Stomach (tissue), 9 donors: ENCODE results near the gene PTGES3L. TPM values are rescaled to one million over a fixed set of nuclear protein-coding genes. Genes with fewer than 3 reads are reported as not detected.
"Not testable (repeated sequence)": the region's sequence is repeated elsewhere in the genome, so short reads cannot be mapped to it uniquely, and the experiment has no call there.

Source experiments
- DNase-seq, 2 donors: peaks; one replicate each; pipeline versions ENCODE4 v3.0.0 to v3.0.0-alpha.2; 2013 to 2019
- H3K27ac ChIP-seq, 5 donors: fragments of 200-600 bp in 4 of 5; sonication (generic) in 4 of 5; one replicate each; pipeline ENCODE4 v1.5.1; 2013 to 2019; ENCODE audit warnings: mild to moderate bottlenecking in 1 of 5, moderate library complexity in 1 of 5
- H3K27me3 ChIP-seq, 3 donors: fragments of 200-600 bp; sonication (generic); one replicate each; pipeline ENCODE4 v1.5.1; 2017 to 2019; ENCODE audit warnings: mixed run types in 1 of 3
- H3K36me3 ChIP-seq, 4 donors: fragments of 200-600 bp; sonication (generic); 1 replicate in 3 of 4; 2 replicates in 1 of 4; pipeline ENCODE4 v1.5.1; 2016 to 2019
- H3K4me1 ChIP-seq, 4 donors: fragments of 200-600 bp; sonication (generic); one replicate each; pipeline ENCODE4 v1.5.1; 2016 to 2019
- H3K4me3 ChIP-seq, 4 donors: fragments of 200-600 bp; sonication (generic) in 3 of 4; one replicate each; pipeline ENCODE4 v1.5.1; 2016 to 2019; ENCODE audit warnings: mild to moderate bottlenecking in 1 of 4
- H3K9me3 ChIP-seq, 4 donors: fragments of 200-600 bp; sonication (generic); one replicate each; pipeline ENCODE4 v1.5.1; 2016 to 2019
- CTCF ChIP-seq, 7 experiments: fragments of 450-650 bp in 4 of 7; fragments of 200-600 bp in 3 of 7; sonication (generic) in 3 of 7; IDR thresholded peaks; one replicate each; pipeline ENCODE4 v1.5.1; 2016 to 2019; ENCODE audit warnings: antibody characterized with exemption in 7 of 7, control low read depth in 2 of 7, mild to moderate bottlenecking in 1 of 7
- EP300 ChIP-seq: sonication (generic); formaldehyde crosslinking; IDR thresholded peaks from one replicate; pipeline ENCODE4 v1.6.1; 2017; ENCODE audit warnings: antibody characterized with exemption
- POLR2A ChIP-seq, 4 donors: fragments of 450-650 bp; IDR thresholded peaks; one replicate each; pipeline ENCODE4 v1.6.1; 2016; ENCODE audit warnings: antibody characterized with exemption in 4 of 4, control low read depth in 2 of 4, mild to moderate bottlenecking in 1 of 4, moderate library complexity in 1 of 4
- POLR2AphosphoS5 ChIP-seq, 3 donors: sonication (generic); formaldehyde crosslinking; IDR thresholded peaks; one replicate each; pipeline ENCODE4 v1.6.1; 2016; ENCODE audit warnings: antibody characterized with exemption in 3 of 3
- WGBS, 5 donors: extraction: QIAGEN DNeasy Blood & Tissue Kit in 3 of 5; methylation state at CpG; one replicate each; pipeline versions ENCODE4 v1.1.5 to v1.1.7; 2013 to 2018; 5-methylcytosine and 5-hydroxymethylcytosine counted together
- intact Hi-C: fragments of 100-400 bp; cut with DNase I; formaldehyde crosslinking; loops from one replicate; pipeline ENCODE4 v1.15.1; 2023; ENCODE audit warnings: low total_unique reads
- polyA plus RNA-seq, 3 donors: library from polyadenylated mRNA; stranded (reverse); fragments of 200-250 nt; gene quantifications; one replicate each; pipeline ENCODE4 v1.2.3, GENCODE V29; 2013
- total RNA-seq, 5 donors: library from RNA; depleted of rRNA; stranded (reverse); fragments of >200 nt; gene quantifications; one replicate each; pipeline versions ENCODE4 v1.1.0 to v1.2.3, GENCODE V29; 2014 to 2016
- donor health status: healthy with polysubstance abuse.
- donor health status: Bipolar disorder and iron deficiency.
- donor health status: healthy.

Gene PTGES3L
- total and polyA plus RNA-seq, 8 donors = 1.3 to 9.8 (median 3.6) TPM; not detected in 3

DNA sequence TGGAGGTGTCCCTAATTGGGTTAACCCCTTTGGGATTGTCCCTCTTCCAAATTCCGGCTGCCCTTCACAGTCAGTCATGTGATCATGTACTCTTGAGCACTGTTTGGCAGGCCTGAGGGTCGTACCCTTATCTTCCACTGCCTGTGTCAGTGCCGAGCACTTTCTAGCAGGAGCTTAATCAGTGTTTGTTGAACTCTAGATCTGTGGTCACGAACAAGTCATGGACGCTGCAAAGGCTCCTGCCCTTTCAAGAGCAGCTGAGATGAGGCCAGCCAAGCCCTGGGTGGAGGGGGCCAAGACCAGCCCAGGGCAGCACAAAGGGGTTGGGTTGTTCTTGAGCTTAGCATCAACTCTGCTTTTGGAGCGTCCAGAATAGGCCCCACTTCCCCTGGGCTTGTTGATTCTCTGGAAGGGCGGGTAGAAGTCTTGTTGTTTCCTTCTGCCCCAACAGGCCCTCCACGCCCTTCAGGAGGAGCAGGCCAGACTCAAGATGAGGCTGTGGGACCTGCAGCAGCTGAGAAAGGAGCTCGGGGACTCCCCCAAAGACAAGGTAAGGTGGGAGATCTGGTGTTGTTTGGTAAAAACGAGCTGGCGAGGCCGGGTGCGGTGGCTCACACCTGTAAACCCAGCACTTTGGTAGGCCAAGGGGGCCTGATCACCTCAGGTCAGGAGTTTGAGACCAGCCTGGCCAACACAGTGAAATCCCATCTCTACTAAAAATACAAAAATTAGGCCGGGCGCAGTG is 32.0 kb upstream of the PTGES3L start:
- TF ChIP-seq POLR2AphosphoS5 (IDR thresholded peaks at IDR 0.05) (peak in 1 of 3 donors; percentile 2), CTCF (IDR thresholded peaks at IDR 0.05) (no peak), EP300 (no peak), POLR2A (IDR thresholded peaks at IDR 0.05) (no peak)
- no peak for DNase-seq
- Histone ChIP-seq H3K4me1 (peaks cover 36 to 87% (median 48%) of the 10 kb centered on the region in 4 donors), H3K4me3 (no peak overlapping the region), H3K27me3 (no peaks in the 10 kb centered on the region), H3K36me3 (peaks cover 21 to 56% (median 49%) of the 10 kb centered on the region in 4 donors), H3K9me3 (no peaks in the 10 kb centered on the region), H3K27ac (peak overlapping the region in 4 of 5 donors; percentile 10 to 47 (median 32))
- 56 to 70% (median 64%) methylated on average over 12 to 15 of the region's 15 CpGs for WGBS, 5 donors
- intact Hi-C loops = no loop called here

DNA sequence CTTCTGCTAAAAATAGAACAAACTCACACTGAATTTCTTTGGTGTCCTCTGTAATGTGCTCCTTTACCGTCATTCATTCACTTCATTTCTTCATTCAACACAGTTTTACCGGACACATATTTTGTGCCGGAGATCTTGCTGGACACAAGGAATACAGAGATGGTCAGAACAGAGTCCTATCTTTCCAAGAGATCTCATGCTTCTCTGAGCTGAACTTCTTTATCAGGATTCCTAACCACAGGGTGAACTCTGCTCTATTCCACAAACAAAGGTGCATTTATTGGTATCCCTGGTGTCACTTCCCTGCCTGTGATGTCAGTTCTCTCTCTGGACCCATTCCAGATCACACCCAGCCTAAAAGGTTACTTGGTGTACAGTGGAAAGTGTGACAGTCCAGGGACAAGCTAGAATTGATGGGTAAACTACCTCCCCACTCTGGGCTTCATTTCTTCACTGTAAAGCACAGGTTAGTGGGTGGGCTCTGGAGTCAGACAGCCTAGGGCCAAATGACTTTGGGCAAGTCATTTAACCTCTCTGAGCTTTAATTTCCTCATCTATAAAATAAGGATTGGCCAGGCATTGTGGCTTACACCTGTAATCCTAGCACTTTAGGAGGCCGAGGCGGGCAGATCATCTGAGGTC is 30.9 kb upstream of the PTGES3L start:
- Histone ChIP-seq H3K27ac (peak overlapping the region in 3 of 5 donors; percentile 7 to 25 (median 20)), H3K9me3 (no peaks in the 10 kb centered on the region), H3K4me3 (no peak overlapping the region), H3K36me3 (peaks cover 14 to 44% (median 38%) of the 10 kb centered on the region in 4 donors), H3K4me1 (peaks cover 29 to 86% (median 49%) of the 10 kb centered on the region in 4 donors), H3K27me3 (no peaks in the 10 kb centered on the region)
- 76 to 83% (median 81%) methylated on average over 5 of the region's 5 CpGs for WGBS, 5 donors
- intact Hi-C loops = no loop called here
- TF ChIP-seq EP300 (no peak), POLR2AphosphoS5 (IDR thresholded peaks at IDR 0.05) (peak in 1 of 3 donors; percentile 6)
- peak in 1 of 2 donors; percentile 72 for DNase-seq

GRCh38 chr17:43006639-43007551 is 27.0 kb upstream of the PTGES3L start, which contains the start of gene IFI35:
IFI35 (plus strand) TSS chr17:43006784; CDS start chr17:43006948, 164 bp downstream.
- H3K9me3 ChIP-seq = no peaks in the 10 kb centered on the region
- intact Hi-C loops = no loop called here
- TF ChIP-seq EP300 (no peak), POLR2A (IDR thresholded peaks at IDR 0.05) (no peak), POLR2AphosphoS5 (IDR thresholded peaks at IDR 0.05) (peak; percentile 53 to 89 (median 67)), CTCF (IDR thresholded peaks at IDR 0.05) (peak in 4 of 7 experiments; percentile 13 to 57 (median 40))
- H3K4me3 ChIP-seq = peak within 1 kb of the TSS; percentile 62 to 70 (median 64)
- 19 to 24% (median 21%) methylated on average over 18 of the region's 18 CpGs for WGBS, 5 donors
- H3K27me3 ChIP-seq = no peaks in the 10 kb centered on the region
- peaks cover 18 to 70% (median 31%) of the 10 kb centered on the region in 4 donors for H3K4me1 ChIP-seq
- DNase-seq = peak; percentile 90 to 96
- H3K27ac ChIP-seq = peak within 1 kb of the TSS; percentile 91 to 98 (median 96)
- H3K36me3 ChIP-seq = peaks cover 18 to 36% (median 29%) of the 10 kb centered on the region in 4 donors

DNA sequence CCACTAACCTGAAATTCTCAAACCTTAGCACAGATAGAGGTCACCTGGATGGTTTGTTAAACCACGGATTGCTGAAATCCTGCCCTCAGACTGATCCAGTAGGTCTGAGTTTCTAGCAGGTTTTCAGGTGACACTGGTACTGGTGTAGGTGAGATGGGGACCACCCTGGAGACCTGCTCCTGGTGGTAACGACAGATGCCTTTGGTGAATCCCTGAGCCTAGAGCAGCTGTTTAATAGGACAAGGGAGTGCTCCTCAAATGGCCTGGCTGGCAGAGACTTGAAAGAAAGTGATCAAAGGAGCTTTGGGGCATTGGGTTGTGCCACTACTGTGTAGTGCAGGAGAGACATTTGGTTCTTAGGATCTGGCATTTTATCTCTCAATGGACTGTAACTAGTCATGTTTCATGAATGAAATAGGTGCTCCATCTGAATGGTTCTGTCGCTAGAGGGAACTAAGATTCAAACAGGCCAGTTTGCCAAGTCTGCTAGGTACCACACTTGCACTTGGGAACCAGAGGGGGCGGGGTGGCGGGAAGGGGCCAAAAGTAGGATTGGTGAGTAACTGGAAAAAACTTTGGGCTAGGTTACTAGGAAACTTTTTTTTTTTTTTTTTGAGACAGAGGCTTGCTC is 23.8 kb upstream of the PTGES3L start:
- WGBS, 5 donors = 65 to 80% (median 72%) methylated on average over 5 of the region's 5 CpGs
- no peak overlapping the region for H3K4me3 ChIP-seq
- H3K4me1 ChIP-seq = peaks cover 26 to 66% (median 37%) of the 10 kb centered on the region in 4 donors
- peaks cover 39 to 56% (median 54%) of the 10 kb centered on the region in 4 donors for H3K36me3 ChIP-seq
- no peaks in the 10 kb centered on the region for H3K27me3 ChIP-seq
- TF ChIP-seq CTCF (IDR thresholded peaks at IDR 0.05) (no peak), POLR2AphosphoS5 (IDR thresholded peaks at IDR 0.05) (no peak), POLR2A (IDR thresholded peaks at IDR 0.05) (no peak), EP300 (no peak)
- no peaks in the 10 kb centered on the region for H3K9me3 ChIP-seq
- DNase-seq = no peak
- intact Hi-C loops = no loop called here
- peak overlapping the region in 3 of 5 donors; percentile 10 to 33 (median 15) for H3K27ac ChIP-seq

- peaks cover 39 to 56% (median 54%) of the 10 kb centered on the region in 4 donors for H3K36me3 ChIP-seq
- H3K27me3 ChIP-seq, DNase-seq, H3K4me3 ChIP-seq, H3K9me3 ChIP-seq, intact Hi-C loops: not testable (repeated sequence)
- H3K27ac ChIP-seq = peak overlapping the region in 4 of 5 donors; percentile 33 to 93 (median 60)
- H3K4me1 ChIP-seq = peaks cover 26 to 53% (median 30%) of the 10 kb centered on the region in 4 donors
- 89 to 93% (median 91%) methylated on average over 13 of the region's 13 CpGs for WGBS, 5 donors
Measured at GRCh38 chr17:43000894-43001293, 21.0 kb upstream of the PTGES3L start.
